RWPE1 (cell line): ENCODE results near the gene F8.
"Not testable (repeated sequence)": the region's sequence is repeated elsewhere in the genome, so short reads cannot be mapped to it uniquely, and the experiment has no call there.

Experiments
- CTCF ChIA-PET: fragments of 350-600 bp; sonication (Branson Sonifier 250); formaldehyde crosslinking; extraction: SDS; loops from one replicate; lab custom pipeline; 2021; lab: Yijun Ruan, JAX
- POLR2A ChIA-PET: fragments of 400-600 bp; formaldehyde crosslinking; extraction: SDS; loops from one replicate; lab custom pipeline; 2020; ENCODE audit warnings: antibody characterized with exemption; ENCODE audit not compliant: low non-redundant PET; lab: Yijun Ruan, JAX
- DNase-seq: peaks from one replicate; pipeline ENCODE4 v3.0.0; 2012; ENCODE audit warnings: low spot score
- H3K27ac ChIP-seq: fragments of 450-650 bp; 2 replicates; pipeline ENCODE4 v1.5.1; 2017
- CTCF ChIP-seq: fragments of 450-650 bp; conservative IDR thresholded peaks from 2 replicates; pipeline ENCODE4 v1.5.1; 2017; ENCODE audit warnings: low read depth, mild to moderate bottlenecking

F8 gene

GRCh38 chrX:154873329-154873728 lies 149.2 kb downstream of the F8 start:
- ChIA-PET CTCF (interaction anchor here (0.6 kb wide), 1 partner anchor 781 kb away, joined by 4 read pairs; no protein-coding TSS in a partner anchor), POLR2A (no interaction called here)
- no peak for DNase-seq
- no peak overlapping the region for H3K27ac ChIP-seq
- TF ChIP-seq CTCF, result no peak

- H3K27ac ChIP-seq, CTCF ChIA-PET, POLR2A ChIA-PET, DNase-seq: not testable (repeated sequence)
Observed at GRCh38 chrX:154868522-154868921, 154.0 kb downstream of the F8 start.

- no peak for TF ChIP-seq CTCF
- DNase-seq, result no peak
- CTCF ChIA-PET, result no interaction called here
- no peak overlapping the region for H3K27ac ChIP-seq
- POLR2A ChIA-PET, result no interaction called here
Observed at GRCh38 chrX:154855256-154855655, 167.3 kb downstream of the F8 start.

- no peak for TF ChIP-seq CTCF
- POLR2A ChIA-PET, result no interaction called here
- CTCF ChIA-PET, result no interaction called here
Observed at GRCh38 chrX:154850957-154851611, 171.4 kb downstream of the F8 start.

GRCh38 chrX:154840856-154841255 lies 181.7 kb downstream of the F8 start:
- ChIA-PET POLR2A (no interaction called here), CTCF (no interaction called here)
- no peak; the same call in none of the 2 replicates for TF ChIP-seq CTCF
- no peak overlapping the region for H3K27ac ChIP-seq
- peak; percentile 8 for DNase-seq

More at GRCh38 chrX:154850957-154851611, 171.4 kb downstream of the F8 start:
- DNase-seq, result no peak
- H3K27ac ChIP-seq, result no peak overlapping the region

- no peak for DNase-seq
- POLR2A ChIA-PET, result no interaction called here
- no peak overlapping the region for H3K27ac ChIP-seq
- TF ChIP-seq CTCF, result no peak
- CTCF ChIA-PET, result no interaction called here
Observed at GRCh38 chrX:154836163-154836562, 186.4 kb downstream of the F8 start.

- DNase-seq, result no peak
- H3K27ac ChIP-seq, result no peak within 1 kb of the TSS
- POLR2A ChIA-PET, result no interaction called here
- TF ChIP-seq CTCF, result no peak
- CTCF ChIA-PET, result no interaction called here
Observed at GRCh38 chrX:154834562-154834961, 188.0 kb downstream of the F8 start, which contains the start of gene SMIM9. TSS of gene SMIM9 (minus strand) at chrX:154834662. CDS start at chrX:154830856, 3,806 bp downstream.
